CD14-positive monocyte (primary cell): ENCODE results near the gene APBA3. TPM values are rescaled to one million over a fixed set of nuclear protein-coding genes. Genes with fewer than 3 reads are reported as not detected.

ENCODE experiments used
- DNase-seq, 3 donors: peaks; one replicate each; pipeline ENCODE4 v3.0.0-alpha.2; 2011 to 2022
- H2AFZ ChIP-seq: 2 replicates; pipeline ENCODE4 v1.6.0; 2012; ENCODE audit warnings: mild to moderate bottlenecking, low read depth, low read length, inconsistent platforms; ENCODE audit not compliant: insufficient read depth, poor library complexity, severe bottlenecking
- H3K27ac ChIP-seq, 2 donors: 1 replicate in 1 of 2; 2 replicates in 1 of 2; pipeline ENCODE4 v1.5.1; 2012 to 2013; ENCODE audit warnings: low read length in 2 of 2, control low read depth in 1 of 2, inconsistent platforms in 1 of 2, low read depth in 1 of 2, mild to moderate bottlenecking in 1 of 2
- H3K27me3 ChIP-seq, 2 donors: one replicate each; pipeline versions ENCODE4 v1.6.0 to v1.6.1; 2011 to 2013; ENCODE audit warnings: low read length in 2 of 2; ENCODE audit not compliant: control insufficient read depth in 2 of 2, insufficient read depth in 2 of 2
- H3K36me3 ChIP-seq, 2 donors: replicated peaks in 1 of 2; 1 replicate in 1 of 2; 2 replicates in 1 of 2; pipeline versions ENCODE4 v1.5.1 to v1.6.1; 2012 to 2013; ENCODE audit warnings: low read length in 2 of 2, control low read depth in 1 of 2, inconsistent platforms in 1 of 2, mild to moderate bottlenecking in 1 of 2; ENCODE audit not compliant: insufficient read depth in 2 of 2, control insufficient read depth in 1 of 2
- H3K4me1 ChIP-seq, 2 donors: 1 replicate in 1 of 2; 2 replicates in 1 of 2; pipeline versions ENCODE4 v1.5.1 to v1.6.1; 2012 to 2013; ENCODE audit warnings: low read length in 2 of 2, control low read depth in 1 of 2, inconsistent platforms in 1 of 2, mild to moderate bottlenecking in 1 of 2, moderate library complexity in 1 of 2; ENCODE audit not compliant: insufficient read depth in 2 of 2, control insufficient read depth in 1 of 2
- H3K4me2 ChIP-seq: replicated peaks from 2 replicates; pipeline ENCODE3; 2012; ENCODE audit warnings: low read length, moderate library complexity, mild to moderate bottlenecking; ENCODE audit not compliant: poor library complexity, severe bottlenecking; ENCODE audit errors: extremely low read depth
- H3K4me3 ChIP-seq, 3 experiments: fragments of 200-600 bp in 1 of 3; sonication (generic) in 1 of 3; replicated peaks in 1 of 3; 1 replicate in 2 of 3; 2 replicates in 1 of 3; pipeline ENCODE4 v1.5.1; 2011 to 2013; ENCODE audit warnings: low read length in 3 of 3, mild to moderate bottlenecking in 3 of 3, control low read depth in 2 of 3, low read depth in 2 of 3, inconsistent platforms in 1 of 3, moderate library complexity in 1 of 3
- H3K79me2 ChIP-seq: 2 replicates; pipeline ENCODE4 v1.6.0; 2012; ENCODE audit warnings: mild to moderate bottlenecking, control low read depth, inconsistent platforms, low read length, moderate library complexity; ENCODE audit not compliant: insufficient read depth
- H3K9ac ChIP-seq: 2 replicates; pipeline ENCODE4 v1.6.0; 2017; ENCODE audit warnings: low read length, mild to moderate bottlenecking; ENCODE audit not compliant: insufficient read depth, poor library complexity, severe bottlenecking
- H3K9me3 ChIP-seq, 2 donors: replicated peaks in 1 of 2; 1 replicate in 1 of 2; 2 replicates in 1 of 2; pipeline versions ENCODE4 v1.5.1 to v1.6.1; 2012 to 2013; ENCODE audit warnings: low read length in 2 of 2, control low read depth in 1 of 2; ENCODE audit not compliant: control insufficient read depth in 1 of 2, insufficient read depth in 1 of 2
- H4K20me1 ChIP-seq: 2 replicates; pipeline ENCODE4 v1.6.0; 2012; ENCODE audit warnings: mild to moderate bottlenecking, low read length, control low read depth, moderate library complexity; ENCODE audit not compliant: insufficient read depth
- H3K27ac Mint-ChIP-seq, 7 donors: one replicate each; pipeline ENCODE4 v1.8.0; 2020; ENCODE audit warnings: mild to moderate bottlenecking in 7 of 7, mixed read lengths in 7 of 7, moderate library complexity in 6 of 7, inconsistent platforms in 2 of 7
- H3K27me3 Mint-ChIP-seq, 3 donors: one replicate each; pipeline ENCODE4 v1.8.0; 2021 to 2022; ENCODE audit warnings: low read depth in 3 of 3, mild to moderate bottlenecking in 3 of 3, mixed read lengths in 3 of 3, moderate library complexity in 3 of 3, inconsistent platforms in 1 of 3
- H3K36me3 Mint-ChIP-seq, 2 donors: one replicate each; pipeline ENCODE4 v1.8.0; 2020; ENCODE audit warnings: mixed read lengths in 2 of 2, inconsistent platforms in 1 of 2, mild to moderate bottlenecking in 1 of 2
- H3K4me1 Mint-ChIP-seq: one replicate; pipeline ENCODE4 v1.8.0; 2020; ENCODE audit warnings: mild to moderate bottlenecking, mixed read lengths
- H3K4me3 Mint-ChIP-seq, 2 donors: one replicate each; pipeline ENCODE4 v1.8.0; 2020; ENCODE audit warnings: mild to moderate bottlenecking in 2 of 2, mixed read lengths in 2 of 2, moderate library complexity in 1 of 2
- H3K9me3 Mint-ChIP-seq, 7 donors: one replicate each; pipeline ENCODE4 v1.8.0; 2020 to 2022; ENCODE audit warnings: mixed read lengths in 7 of 7, mild to moderate bottlenecking in 6 of 7, moderate library complexity in 6 of 7, inconsistent platforms in 2 of 7
- CTCF ChIP-seq: fragments of 200-600 bp; IDR thresholded peaks from one replicate; pipeline ENCODE4 v1.8.0; 2022; ENCODE audit warnings: antibody characterized with exemption, mild to moderate bottlenecking
- WGBS: methylation state at CpG from one replicate; pipeline ENCODE4 v1.1.5; 2013; ENCODE audit warnings: missing lambda C conversion rate; ENCODE audit not compliant: insufficient coverage; 5-methylcytosine and 5-hydroxymethylcytosine counted together
- intact Hi-C, 2 donors: fragments of 100-400 bp; cut with micrococcal nuclease; formaldehyde crosslinking; loops; one replicate each; pipeline versions ENCODE4 v1.15.0 to v1.15.1; 2023
- polyA plus RNA-seq, 3 donors: library from polyadenylated mRNA; depleted of rRNA in 1 of 3; unstranded in 2 of 3; stranded (reverse) in 1 of 3; fragments of 300-500 nt in 2 of 3; fragments of >200 nt in 1 of 3; fragmentation: Illumina TruSeq in 2 of 3; gene quantifications; 1 replicate in 2 of 3; 2 replicates in 1 of 3; pipeline ENCODE4 v1.2.3, GENCODE V29; 2012 to 2021

The APBA3 gene
- polyA plus RNA-seq, 3 donors = 14.5 to 23.1 (median 16.1) TPM

GRCh38 chr19:3771906-3772455 lies 10.5 kb upstream of the APBA3 start, which contains the start of gene RAX2:
Gene RAX2, minus strand, starts transcription at chr19:3772228. Its CDS starts 486 bp downstream, at chr19:3771742.
- no peak for DNase-seq
- no peaks in the 10 kb centered on the region for H3K4me1 Mint-ChIP-seq
- no peak for TF ChIP-seq CTCF
- Histone ChIP-seq H2AFZ (no peak within 1 kb of the TSS), H3K9me3 (no peaks in the 10 kb centered on the region), H3K4me2 (no peak within 1 kb of the TSS), H3K27ac (no peak within 1 kb of the TSS), H3K9ac (no peak within 1 kb of the TSS), H3K4me3 (no peak within 1 kb of the TSS), H4K20me1 (peaks cover 10% of the 10 kb centered on the region), H3K79me2 (no peaks in the 10 kb centered on the region), H3K27me3 (no peaks in the 10 kb centered on the region), H3K4me1 (no peaks in the 10 kb centered on the region), H3K36me3 (peaks cover 28 to 30% of the 10 kb centered on the region in 2 donors)
- peak within 1 kb of the TSS in 1 of 7 donors; percentile 17 for H3K27ac Mint-ChIP-seq
- peaks cover 0 to 12% (median 1%) of the 10 kb centered on the region in 3 donors for H3K27me3 Mint-ChIP-seq
- 73% methylated on average over 17 of the region's 23 CpGs for WGBS
- intact Hi-C loops = no loop called here
- no peak within 1 kb of the TSS for H3K4me3 Mint-ChIP-seq
- peaks cover 0 to 3% (median 1%) of the 10 kb centered on the region in 7 donors for H3K9me3 Mint-ChIP-seq
- peaks cover 11 to 31% of the 10 kb centered on the region in 2 donors for H3K36me3 Mint-ChIP-seq

- 92% methylated on average over 27 of the region's 35 CpGs for WGBS
- H3K4me2 ChIP-seq = no peak overlapping the region
These were observed 9.8 kb upstream of the APBA3 start for GRCh38 chr19:3771000-3771905.

More at GRCh38 chr19:3771000-3771905, 9.8 kb upstream of the APBA3 start:
- Histone ChIP-seq H3K9me3 (no peaks in the 10 kb centered on the region), H2AFZ (no peak overlapping the region), H3K79me2 (no peaks in the 10 kb centered on the region), H3K27ac (no peak overlapping the region), H3K4me3 (no peak overlapping the region), H4K20me1 (peaks cover 13% of the 10 kb centered on the region), H3K27me3 (no peaks in the 10 kb centered on the region), H3K9ac (no peak overlapping the region), H3K4me1 (no peaks in the 10 kb centered on the region), H3K36me3 (peaks cover 35 to 38% of the 10 kb centered on the region in 2 donors)
- DNase-seq = no peak
- intact Hi-C loops = no loop called here
- peaks cover 17 to 38% of the 10 kb centered on the region in 2 donors for H3K36me3 Mint-ChIP-seq
- H3K27me3 Mint-ChIP-seq = peaks cover 0 to 10% (median 0%) of the 10 kb centered on the region in 3 donors
- no peak overlapping the region for H3K4me3 Mint-ChIP-seq
- peaks cover 0 to 3% (median 1%) of the 10 kb centered on the region in 7 donors for H3K9me3 Mint-ChIP-seq
- TF ChIP-seq CTCF = no peak
- no peaks in the 10 kb centered on the region for H3K4me1 Mint-ChIP-seq
- no peak overlapping the region for H3K27ac Mint-ChIP-seq
